ENCODE results near the gene PDE6D.
A peak's percentile ranks its signal among the peaks of the same experiment; 100 is the strongest.

The PDE6D gene

DNA sequence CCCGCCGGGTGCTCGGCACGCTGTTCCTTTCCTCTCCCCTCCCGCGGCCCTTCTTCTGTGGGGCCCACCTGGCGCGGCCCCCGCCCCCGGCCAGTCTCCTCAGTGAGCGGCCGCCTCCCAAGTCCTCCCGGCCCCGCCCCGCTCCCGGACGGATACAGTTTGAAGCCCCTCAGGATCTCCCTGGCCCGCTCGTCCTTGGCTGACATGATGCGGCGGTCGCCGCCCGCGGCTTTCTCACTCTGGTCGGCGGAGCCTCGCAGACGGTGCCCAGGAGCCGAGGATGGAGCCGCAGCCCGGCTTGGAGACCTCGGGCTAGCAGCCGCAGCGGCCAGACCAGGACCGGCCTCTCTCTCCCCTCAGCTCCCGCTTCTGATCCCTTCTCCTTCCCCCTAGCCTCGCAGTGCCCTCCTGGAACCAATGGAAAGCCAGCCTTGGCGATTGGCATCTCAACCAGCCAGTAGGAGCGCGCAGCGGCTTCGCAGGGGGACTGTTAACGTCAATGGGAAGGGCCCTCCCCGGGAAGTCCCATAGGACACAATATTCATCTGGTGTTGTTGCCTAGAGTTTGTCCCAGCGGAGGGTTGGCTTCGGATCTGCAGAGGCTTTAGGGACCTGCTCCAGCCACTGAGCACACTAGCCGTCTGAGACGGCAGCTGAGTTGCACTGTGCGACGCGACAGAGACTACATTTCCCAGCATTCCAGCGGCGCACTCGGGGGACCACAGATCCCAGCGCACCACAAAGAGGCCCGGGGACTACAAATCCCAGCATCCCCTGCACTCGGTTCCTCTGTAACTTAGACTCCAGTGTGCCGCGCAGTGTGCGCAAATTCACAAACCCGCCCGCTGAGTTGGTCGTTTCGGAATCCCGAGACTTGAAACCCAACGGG is at the start of gene PDE6D:
Gene PDE6D, minus strand, starts transcription at position 374 of the 889 bp plus-strand sequence. Its CDS starts 168 bp downstream, at position 206.
- DNase-seq (ENCODE audit: low read depth in 3 of 3): peak; percentile 89 to 97 (median 92)

GRCh38 chr2:231821908-231822307 is 40.8 kb upstream of the PDE6D start:
- no peak for DNase-seq (ENCODE audit: low read depth in 3 of 3)

- DNase-seq (ENCODE audit: low read depth in 3 of 3): no peak
Observed at GRCh38 chr2:231820786-231821303, 39.8 kb upstream of the PDE6D start.

- no peak for DNase-seq (ENCODE audit: low read depth in 3 of 3)
Observed at GRCh38 chr2:231819447-231820042, 38.5 kb upstream of the PDE6D start.

- no peak for DNase-seq (ENCODE audit: low read depth in 3 of 3)
Observed at GRCh38 chr2:231816327-231817026, 35.4 kb upstream of the PDE6D start.

GRCh38 chr2:231810905-231811304 is 29.8 kb upstream of the PDE6D start:
- no peak for DNase-seq (ENCODE audit: low read depth in 3 of 3)

DNA sequence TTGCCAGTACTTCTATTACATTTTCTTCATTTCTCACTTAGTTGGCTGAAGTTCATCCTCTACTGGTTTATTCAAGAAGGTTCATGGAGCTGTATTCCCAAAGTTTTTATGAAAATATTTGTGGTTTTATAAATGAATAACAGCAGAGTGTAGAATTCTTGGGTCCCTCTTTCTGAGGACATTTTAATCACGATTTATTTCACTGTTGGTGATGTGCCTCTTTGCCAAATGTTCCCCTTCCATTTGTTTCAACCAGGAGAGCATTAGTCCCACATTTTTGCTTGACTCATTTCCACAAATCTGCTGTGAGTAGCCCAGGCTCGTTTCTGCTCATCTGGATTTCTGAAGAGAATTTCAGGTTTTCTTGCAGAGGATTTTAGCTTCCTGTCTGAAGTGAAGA is 25.9 kb upstream of the PDE6D start:
- DNase-seq (ENCODE audit: low read depth in 3 of 3): no peak

DNA sequence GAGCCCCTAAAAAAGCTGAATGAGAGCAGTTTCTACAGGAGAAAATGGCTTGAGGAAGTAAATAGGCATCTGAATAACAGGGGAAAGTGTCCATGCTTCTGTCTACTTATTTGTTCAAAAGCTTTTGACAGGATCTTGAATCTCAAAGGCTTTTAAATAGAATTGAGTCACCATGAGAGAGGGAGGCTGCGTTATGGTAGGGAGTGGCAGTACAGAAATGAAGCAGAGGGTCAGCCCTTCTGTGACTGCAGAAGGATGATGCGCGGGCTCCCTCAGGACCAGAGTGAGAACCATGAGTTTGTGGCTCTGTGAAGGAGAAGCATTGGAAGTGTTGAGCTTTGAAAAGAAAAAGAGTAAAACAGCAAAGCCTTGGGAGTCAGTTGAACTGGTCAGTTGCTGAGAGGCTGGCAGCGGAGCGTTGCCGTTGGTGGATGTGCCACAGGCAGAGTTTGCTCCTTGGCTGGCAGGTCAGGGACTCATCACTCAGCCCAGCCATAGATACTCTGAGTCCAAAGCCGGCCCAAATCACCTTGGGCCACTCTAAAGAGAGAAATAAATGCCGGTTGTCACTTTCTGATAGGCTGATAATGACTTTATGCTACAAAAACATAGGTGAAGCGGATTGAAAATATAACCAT is 22.5 kb upstream of the PDE6D start:
- no peak for DNase-seq (ENCODE audit: low read depth in 3 of 3)

DNA sequence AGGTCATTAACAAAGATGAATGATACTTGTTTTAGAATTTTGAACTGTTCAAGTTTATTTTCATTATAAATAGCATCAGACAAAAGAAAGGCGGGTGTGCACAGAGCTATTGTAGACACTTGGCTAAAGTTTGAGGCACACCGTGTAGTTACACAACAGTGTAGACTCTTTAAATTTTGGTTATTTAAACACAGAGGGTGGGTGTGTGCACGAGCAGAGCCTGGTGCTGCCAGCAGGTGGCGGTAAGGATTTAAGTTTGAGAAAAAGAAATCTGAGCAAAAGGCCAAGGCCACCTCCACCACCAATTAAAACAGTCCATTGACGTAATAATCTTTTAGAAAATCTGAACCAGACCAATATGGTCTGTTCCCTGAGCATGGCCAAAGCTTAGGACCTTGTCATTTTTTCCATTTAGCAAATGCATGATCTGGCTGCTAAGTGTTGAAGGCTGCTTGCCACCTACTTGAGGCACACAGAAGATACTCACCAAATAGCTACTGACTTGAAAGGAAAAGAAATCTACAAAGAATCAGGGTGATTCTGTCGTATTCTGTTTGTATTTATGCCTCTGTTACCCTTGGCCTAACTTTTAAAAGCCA is 19.5 kb upstream of the PDE6D start:
- DNase-seq (ENCODE audit: low read depth in 3 of 3): peak in 1 of 3 donors; percentile 52

GRCh38 chr2:231795525-231796327 is 14.6 kb upstream of the PDE6D start:
- DNase-seq (ENCODE audit: low read depth in 3 of 3): no peak

DNA sequence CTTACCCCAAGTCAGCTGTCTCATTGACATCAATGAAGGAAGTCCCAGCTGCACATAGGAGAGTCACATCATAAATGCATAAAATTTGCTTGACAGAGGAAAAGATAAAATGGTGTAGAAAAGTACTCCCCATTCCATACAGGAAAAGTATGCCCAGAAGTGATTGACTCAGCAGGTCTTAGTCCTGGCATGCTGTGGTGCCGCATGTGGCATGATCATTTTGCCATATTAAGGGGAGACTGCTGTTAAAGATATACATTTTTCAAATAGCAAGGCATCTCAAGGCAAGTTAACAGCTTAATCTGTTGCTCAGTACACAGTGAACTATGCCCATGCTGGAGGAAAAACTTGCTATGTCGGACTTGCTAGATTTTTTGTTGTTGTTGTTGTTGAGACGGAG is 13.3 kb upstream of the PDE6D start:
- no peak for DNase-seq (ENCODE audit: low read depth in 3 of 3)

DNA sequence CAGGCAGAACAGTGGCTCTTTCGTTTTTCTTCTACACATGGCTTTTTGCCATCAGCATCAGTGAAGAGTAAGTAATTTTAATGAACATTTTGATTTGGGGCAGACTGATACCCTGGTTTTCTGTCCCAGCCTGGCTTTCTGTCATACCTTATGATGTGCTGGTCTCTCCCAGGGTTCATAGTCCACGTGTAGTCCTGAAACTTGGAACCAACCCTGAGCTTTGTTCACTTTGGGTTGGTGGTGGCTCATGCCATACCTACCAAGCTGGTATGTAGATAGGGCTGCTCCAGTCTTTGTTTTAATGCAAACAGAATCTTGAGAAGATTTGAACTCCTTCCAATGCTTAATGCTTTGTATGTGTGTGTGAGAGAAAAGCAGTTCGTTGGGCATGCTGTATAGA is 10.0 kb upstream of the PDE6D start:
- no peak for DNase-seq (ENCODE audit: low read depth in 3 of 3)

DNA sequence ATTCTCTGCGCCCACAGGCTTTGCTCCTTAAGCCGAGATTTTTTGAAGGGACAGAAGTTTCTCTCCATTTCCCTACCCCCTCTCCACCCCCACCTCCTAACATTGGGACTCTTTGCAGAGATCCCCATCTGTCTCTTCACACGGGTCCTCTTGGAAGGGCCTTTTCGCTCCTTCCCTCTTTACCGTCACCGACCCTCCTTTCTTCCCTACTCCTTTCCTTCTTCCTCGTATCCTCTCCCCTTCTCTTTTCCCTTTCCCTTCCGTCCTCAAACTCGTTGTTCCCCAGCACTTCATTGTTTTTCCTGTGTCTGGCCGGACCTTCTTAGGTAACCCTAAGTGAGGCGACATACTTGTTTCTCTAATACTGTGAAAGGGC is 5.8 kb upstream of the PDE6D start:
- no peak for DNase-seq (ENCODE audit: low read depth in 3 of 3)

DNA sequence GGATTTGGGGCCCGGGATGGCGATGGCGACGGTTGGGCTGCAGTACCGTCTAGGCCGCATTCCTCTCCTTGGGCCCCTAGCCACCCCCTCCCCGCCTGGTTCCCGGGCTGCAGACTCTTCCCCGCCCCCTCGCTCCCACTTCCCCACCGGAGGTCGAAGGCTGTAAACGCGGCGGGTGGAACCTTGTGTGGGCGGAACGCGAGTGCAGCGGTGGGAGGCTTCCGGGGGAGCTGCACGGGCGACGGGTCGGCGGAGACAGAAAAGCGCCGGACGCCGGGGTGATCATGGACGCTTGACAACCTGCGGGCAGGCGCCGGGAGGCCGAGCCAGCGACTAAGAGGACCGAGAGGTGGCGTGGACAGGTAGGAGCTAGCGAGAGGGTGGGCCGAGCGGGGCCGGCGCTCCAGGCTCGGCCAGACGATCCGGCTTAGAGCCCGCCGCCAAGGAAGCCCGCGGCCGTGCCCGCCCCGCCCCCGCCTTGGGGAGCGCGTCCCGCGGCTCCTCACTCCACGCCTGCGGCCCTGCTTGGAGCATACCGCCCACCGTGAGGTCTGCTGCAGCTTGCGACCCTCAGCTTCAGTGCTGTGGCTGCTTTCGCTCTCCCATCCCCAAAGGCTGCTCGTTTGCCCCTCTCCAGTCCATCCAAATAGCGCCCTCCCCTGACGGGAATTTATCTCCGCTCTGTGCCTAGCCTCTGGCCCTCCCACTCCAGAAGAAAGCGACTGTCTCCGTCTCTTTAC is 5.3 kb upstream of the PDE6D start, which contains the start of gene COPS7B:
Gene COPS7B, plus strand, starts transcription at position 269 of the 740 bp plus-strand sequence. CDS start 2,126 bp downstream, outside the sequence.
- peak; percentile 72 to 85 (median 78) for DNase-seq (ENCODE audit: low read depth in 3 of 3)

DNA sequence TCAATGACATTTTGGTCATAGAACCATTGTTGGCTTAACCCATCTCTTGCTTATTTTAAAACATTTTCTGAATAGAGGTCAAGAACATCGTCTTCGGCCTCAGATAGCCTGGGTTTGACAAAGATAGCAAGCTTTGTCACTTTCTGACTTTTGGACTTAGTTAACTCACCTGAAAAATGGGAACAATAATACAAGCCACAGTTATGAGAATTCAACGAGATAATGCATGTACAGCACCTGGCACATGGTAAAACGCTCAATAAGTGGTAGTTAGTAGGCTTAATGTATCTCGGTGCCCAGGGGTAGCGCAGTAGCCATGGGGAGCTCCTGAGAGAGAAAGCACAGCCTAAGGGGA is 4.7 kb upstream of the PDE6D start:
- no peak for DNase-seq (ENCODE audit: low read depth in 3 of 3)

DNA sequence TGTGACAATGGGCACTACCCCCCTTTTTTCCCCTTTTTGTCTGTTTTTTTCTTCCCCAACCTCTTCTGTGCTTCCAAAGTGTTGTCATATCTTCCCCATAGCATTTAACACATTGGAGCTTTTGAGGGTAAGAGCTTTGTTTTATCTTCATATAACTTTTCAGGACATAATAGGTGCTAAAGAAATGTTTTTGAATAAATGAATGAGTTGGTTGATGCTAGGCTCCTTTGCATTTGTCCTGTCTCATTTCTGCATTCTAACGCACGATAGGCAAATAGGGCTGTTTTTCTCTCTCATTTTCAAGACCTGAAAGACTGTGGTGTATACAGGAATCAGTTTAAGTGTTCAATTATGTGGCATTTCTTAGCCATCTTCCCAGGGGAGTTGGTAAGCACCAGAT is 4.3 kb upstream of the PDE6D start:
- no peak for DNase-seq (ENCODE audit: low read depth in 3 of 3)

GRCh38 chr2:231781798-231782726 is 980 bp upstream of the PDE6D start:
- no peak for DNase-seq (ENCODE audit: low read depth in 3 of 3)

DNA sequence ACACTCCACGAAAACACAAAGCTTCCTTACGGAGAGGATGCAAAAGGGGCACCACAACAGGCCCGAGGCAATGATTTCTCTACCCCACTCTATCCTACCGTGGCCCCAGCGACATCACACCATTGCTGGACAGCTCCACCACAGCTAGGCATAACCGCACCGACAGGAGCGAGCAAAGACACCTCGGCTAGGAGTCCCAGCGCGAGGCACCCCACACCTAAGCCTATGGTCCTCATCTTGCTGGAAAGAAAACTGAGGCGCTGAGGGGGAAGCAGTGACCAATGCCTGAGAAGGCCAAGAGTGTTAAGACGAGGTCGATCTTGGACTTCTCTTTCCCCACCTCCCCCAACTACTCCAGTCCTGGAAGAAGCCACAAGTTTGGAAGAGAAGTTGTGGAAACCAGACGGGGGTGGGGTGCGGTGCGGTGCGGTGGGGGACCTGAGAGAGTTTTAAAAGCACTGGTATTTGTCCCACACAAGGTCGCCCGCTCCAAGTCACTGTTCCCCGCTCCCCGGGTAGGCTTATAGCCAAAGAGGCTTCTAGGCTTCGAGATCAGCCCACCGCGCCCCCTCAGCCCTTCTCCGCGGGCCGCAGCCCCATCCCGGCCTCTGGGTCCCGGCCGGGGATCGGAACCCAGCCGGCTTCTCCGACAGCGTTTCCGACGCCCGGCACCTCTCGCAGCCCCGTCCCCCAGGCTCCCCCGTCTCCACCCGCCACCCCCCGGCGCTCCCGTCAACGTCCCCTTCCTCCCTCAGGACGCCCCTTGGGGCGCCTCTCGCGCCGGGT is 766 bp downstream of the PDE6D start:
- DNase-seq (ENCODE audit: low read depth in 3 of 3): no peak
